Activated CD8-positive, alpha-beta T cell treated with anti-CD3 and anti-CD28 coated beads, Interleukin-2, amount 10 ng/mL, durations not matched to agents 7 days and 5 days (primary cell): ENCODE results near the gene PTMS. TPM values are rescaled to one million over a fixed set of nuclear protein-coding genes. Genes with fewer than 3 reads are reported as not detected.
A peak's percentile ranks its signal among the peaks of the same experiment; 100 is the strongest.

Experiments used
- ATAC-seq: fragments of 150-1000 bp; cut with Tn5 transposase; one replicate; pipeline ENCODE4 v1.10.0; 2021; ENCODE audit warnings: moderate library complexity
- CTCF ChIA-PET: fragments of 350-600 bp; sonication (Branson Sonifier 250); formaldehyde crosslinking; loops from one replicate; lab custom pipeline; 2021; ENCODE audit warnings: antibody characterized with exemption; lab: Charles Lee
- POLR2A ChIA-PET: fragments of 350-600 bp; sonication (Branson Sonifier 250); formaldehyde crosslinking; loops from one replicate; lab custom pipeline; 2021; ENCODE audit warnings: antibody characterized with exemption; lab: Charles Lee
- DNase-seq: peaks from one replicate; pipeline ENCODE4 v3.0.0-alpha.2; 2020
- H3K27ac Mint-ChIP-seq: one replicate; pipeline ENCODE4 v1.8.0; 2021; ENCODE audit warnings: mild to moderate bottlenecking, mixed read lengths
- H3K27me3 Mint-ChIP-seq: one replicate; pipeline ENCODE4 v1.8.0; 2021; ENCODE audit warnings: low read depth, mixed read lengths
- H3K36me3 Mint-ChIP-seq: one replicate; pipeline ENCODE4 v1.8.0; 2021; ENCODE audit warnings: low read depth, mixed read lengths
- H3K4me1 Mint-ChIP-seq: one replicate; pipeline ENCODE4 v1.8.0; 2021; ENCODE audit warnings: low read depth, mixed read lengths
- H3K4me3 Mint-ChIP-seq: one replicate; pipeline ENCODE4 v1.8.0; 2021; ENCODE audit warnings: mild to moderate bottlenecking, mixed read lengths
- H3K9me3 Mint-ChIP-seq: one replicate; pipeline ENCODE4 v1.8.0; 2022; ENCODE audit warnings: mixed read lengths; ENCODE audit not compliant: insufficient read depth
- total RNA-seq, 2 experiments: library from RNA; stranded (reverse); gene quantifications; one replicate each; pipeline ENCODE4 v1.2.3, GENCODE V29; 2021

Gene PTMS
- total RNA-seq, 2 experiments from 2014 or later: 42.9 to 47.4 TPM

DNA sequence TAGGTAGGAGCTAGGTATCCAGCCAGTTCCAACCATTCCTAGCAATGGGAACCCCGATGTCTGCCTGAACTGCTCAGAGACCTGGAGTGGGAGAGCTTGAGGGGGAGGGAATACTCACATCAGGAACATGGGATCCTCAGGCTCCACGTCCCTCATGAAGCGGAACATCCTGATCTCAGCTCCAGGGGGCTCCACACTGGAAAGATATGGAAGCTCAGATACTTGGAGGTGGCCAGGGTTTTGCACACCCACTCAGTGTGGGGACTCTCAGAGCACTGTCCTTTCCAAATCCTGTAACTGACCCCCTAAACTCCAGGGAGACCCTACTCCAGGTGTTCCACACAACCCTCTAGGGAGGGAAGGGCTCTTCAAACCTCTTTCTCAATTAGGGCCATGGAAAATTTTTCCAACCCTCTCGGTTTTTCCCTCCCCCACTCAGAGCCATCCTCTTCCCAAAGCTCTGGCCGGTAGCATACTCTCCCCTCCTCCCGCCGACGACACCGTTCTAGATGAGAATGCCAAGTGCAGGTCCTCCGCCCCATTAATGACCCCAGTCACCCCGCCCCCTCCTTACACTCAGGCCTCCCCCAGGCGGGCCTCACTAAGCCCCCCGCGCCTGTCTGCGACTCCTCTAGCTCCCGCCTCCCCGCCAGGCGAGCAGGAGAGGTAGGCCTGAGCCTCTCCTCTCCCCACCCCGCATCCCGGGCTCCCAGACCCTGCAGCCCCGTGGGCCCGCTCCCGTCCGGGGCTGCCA, 13.8 kb upstream of the PTMS start:
- ChIA-PET POLR2A (interaction anchor here (0.7 to 3.7 kb wide), 22 partner anchors 8 to 139 kb away, joined by 3 to 66 read pairs (median 5); partner anchors contain the start of genes CDCA3, COPS7A, GPR162 and LAG3), CTCF (interaction anchor here (0.8 to 13.5 kb wide), 33 partner anchors 9 to 266 kb away, joined by 3 to 378 read pairs (median 6); partner anchors contain the start of genes CD4, CDCA3, COPS7A and GPR162)
- peak; percentile 57 for DNase-seq
- Mint-ChIP-seq H3K27ac (peak overlapping the region; percentile 99), H3K4me3 (peak overlapping the region; percentile 91), H3K4me1 (peaks cover 26% of the 10 kb centered on the region), H3K36me3 (peaks cover 35% of the 10 kb centered on the region), H3K9me3 (no peaks in the 10 kb centered on the region), H3K27me3 (peaks cover 3% of the 10 kb centered on the region)
- no peak for ATAC-seq

DNA sequence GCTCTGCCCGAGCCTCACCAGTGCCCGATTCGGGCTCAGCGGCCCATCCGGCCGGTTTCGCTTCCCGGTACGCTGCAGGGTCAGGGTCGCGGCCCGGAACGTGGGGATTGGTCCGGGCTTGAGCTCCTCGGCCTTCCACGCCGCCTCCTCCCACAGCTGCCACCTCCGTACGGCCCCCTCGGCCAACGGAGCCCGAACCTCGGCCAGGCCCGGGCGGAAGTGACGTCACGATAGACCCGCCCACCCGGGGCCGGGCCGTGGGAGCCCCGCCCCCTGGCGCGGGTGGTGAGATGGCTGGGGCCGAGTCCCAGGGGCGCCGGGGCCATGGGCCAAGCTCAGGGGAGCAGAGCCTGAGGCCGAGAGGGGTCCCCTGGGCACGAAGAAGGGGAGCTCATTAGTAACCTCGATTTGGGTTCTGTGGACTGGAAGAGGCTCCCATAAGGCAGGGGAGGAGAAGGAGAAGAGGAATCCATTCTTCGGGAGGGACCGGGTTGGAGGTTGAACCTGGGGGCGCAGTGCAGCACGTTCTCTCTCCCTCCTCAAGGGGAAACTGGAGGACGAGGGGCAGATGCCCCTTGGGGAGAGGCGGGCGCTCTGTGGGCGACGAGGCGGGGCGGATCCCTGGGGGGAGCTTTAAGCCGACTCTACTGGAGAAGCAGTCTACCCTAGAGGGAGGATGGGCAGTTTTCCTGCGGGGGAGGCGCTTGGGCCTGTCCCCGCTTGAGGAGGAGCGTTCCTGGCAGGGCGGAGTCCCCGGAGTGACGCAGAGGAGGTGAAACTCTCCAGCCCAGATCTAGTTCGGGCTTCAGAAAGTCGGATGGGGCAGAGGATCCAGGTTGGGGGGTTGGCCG, 13.0 kb upstream of the PTMS start, which contains the start of gene MLF2:
Gene MLF2, minus strand, starts transcription at position 221 of the 851 bp plus-strand sequence. CDS start 807 bp downstream, outside the sequence.
- Mint-ChIP-seq H3K27ac (peak within 1 kb of the TSS; percentile 99), H3K27me3 (peaks cover 4% of the 10 kb centered on the region), H3K36me3 (peaks cover 27% of the 10 kb centered on the region), H3K4me3 (peak within 1 kb of the TSS; percentile 91), H3K4me1 (peaks cover 29% of the 10 kb centered on the region), H3K9me3 (no peaks in the 10 kb centered on the region)
- peak; percentile 99 for DNase-seq
- ChIA-PET CTCF (interaction anchor here (0.6 to 13.5 kb wide), 44 partner anchors 10 to 265 kb away, joined by 3 to 378 read pairs (median 5); partner anchors contain the start of genes CD4, CDCA3, COPS7A and GPR162), POLR2A (interaction anchor here (0.7 to 3.7 kb wide), 25 partner anchors 8 to 190 kb away, joined by 3 to 66 read pairs (median 5); partner anchors contain the start of genes C12orf57, CDCA3, COPS7A and GPR162)
- ATAC-seq: peak; percentile 96

DNA sequence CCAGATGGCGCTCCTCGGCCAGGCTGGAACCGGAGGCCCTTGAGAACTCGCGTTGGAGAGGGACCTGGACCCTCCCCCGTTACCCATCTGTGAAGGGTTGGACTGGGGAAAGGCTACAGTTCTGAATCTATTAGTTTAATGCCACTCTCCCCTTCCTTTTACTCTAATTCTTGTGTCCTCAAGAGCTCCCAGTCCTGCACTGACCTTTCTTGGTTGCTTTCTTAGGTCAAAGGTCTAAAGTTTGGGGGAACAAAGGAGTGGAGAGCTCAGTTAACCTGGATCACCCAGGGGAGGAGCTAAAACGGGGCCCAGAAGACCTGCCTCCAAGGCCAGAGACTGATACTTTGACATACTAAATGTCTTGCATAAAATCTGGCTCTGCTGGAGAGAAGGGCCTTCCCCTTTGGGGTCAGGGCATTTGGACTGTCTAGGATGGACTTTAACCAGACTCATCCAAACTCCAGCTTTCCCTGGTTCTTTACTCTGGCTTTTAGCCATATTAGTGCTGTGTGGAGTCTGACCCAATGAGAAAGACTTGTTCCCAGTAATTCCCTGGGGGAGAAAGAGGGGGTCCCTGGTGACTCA, 12.3 kb upstream of the PTMS start:
- peak overlapping the region; percentile 99 for H3K27ac Mint-ChIP-seq
- H3K27me3 Mint-ChIP-seq: peaks cover 4% of the 10 kb centered on the region
- H3K4me1 Mint-ChIP-seq: peaks cover 35% of the 10 kb centered on the region
- ATAC-seq (no peak), DNase-seq (no peak)
- peaks cover 23% of the 10 kb centered on the region for H3K36me3 Mint-ChIP-seq
- ChIA-PET POLR2A (interaction anchor here (0.9 to 3.7 kb wide), 15 partner anchors 13 to 190 kb away, joined by 3 to 66 read pairs (median 9); partner anchors contain the start of genes C12orf57, CDCA3, COPS7A and GPR162), CTCF (interaction anchor here (0.7 to 13.5 kb wide), 38 partner anchors 9 to 264 kb away, joined by 3 to 378 read pairs (median 6); partner anchors contain the start of genes CD4, CDCA3, COPS7A and GPR162)
- peak overlapping the region; percentile 91 for H3K4me3 Mint-ChIP-seq
- H3K9me3 Mint-ChIP-seq: no peaks in the 10 kb centered on the region

DNA sequence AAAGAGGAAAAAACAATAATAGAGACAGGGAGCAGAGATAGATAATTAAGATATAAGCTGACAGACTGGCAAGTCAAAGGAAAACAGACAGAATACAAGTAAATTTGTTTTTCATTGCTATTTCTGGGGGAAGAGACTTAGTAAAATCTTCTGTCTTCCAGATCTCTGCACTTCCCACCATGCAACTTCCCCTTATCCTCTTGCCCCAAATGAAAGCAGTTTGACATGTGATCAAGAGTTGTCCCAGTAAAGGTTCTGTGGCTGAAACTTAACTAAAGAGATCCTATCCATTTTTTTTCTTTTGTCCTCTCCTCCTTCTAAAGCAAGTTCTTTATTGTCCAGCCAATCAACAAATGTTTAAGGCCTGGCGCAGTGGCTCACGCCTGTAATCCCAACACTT, 11.8 kb upstream of the PTMS start:
- DNase-seq: no peak
- H3K4me3 Mint-ChIP-seq: no peak overlapping the region
- H3K9me3 Mint-ChIP-seq: no peaks in the 10 kb centered on the region
- H3K27ac Mint-ChIP-seq: no peak overlapping the region
- ChIA-PET CTCF (interaction anchor here (0.7 to 13.5 kb wide), 34 partner anchors 9 to 184 kb away, joined by 3 to 378 read pairs (median 6); partner anchors contain the start of genes CD4, CDCA3, COPS7A and GPR162), POLR2A (interaction anchor here (1.0 to 3.7 kb wide), 8 partner anchors 12 to 146 kb away, joined by 3 to 66 read pairs (median 9); partner anchors contain the start of genes CDCA3, GPR162, LAG3 and PTMS)
- peaks cover 4% of the 10 kb centered on the region for H3K27me3 Mint-ChIP-seq
- no peak for ATAC-seq
- peaks cover 38% of the 10 kb centered on the region for H3K4me1 Mint-ChIP-seq
- H3K36me3 Mint-ChIP-seq: peaks cover 23% of the 10 kb centered on the region

DNA sequence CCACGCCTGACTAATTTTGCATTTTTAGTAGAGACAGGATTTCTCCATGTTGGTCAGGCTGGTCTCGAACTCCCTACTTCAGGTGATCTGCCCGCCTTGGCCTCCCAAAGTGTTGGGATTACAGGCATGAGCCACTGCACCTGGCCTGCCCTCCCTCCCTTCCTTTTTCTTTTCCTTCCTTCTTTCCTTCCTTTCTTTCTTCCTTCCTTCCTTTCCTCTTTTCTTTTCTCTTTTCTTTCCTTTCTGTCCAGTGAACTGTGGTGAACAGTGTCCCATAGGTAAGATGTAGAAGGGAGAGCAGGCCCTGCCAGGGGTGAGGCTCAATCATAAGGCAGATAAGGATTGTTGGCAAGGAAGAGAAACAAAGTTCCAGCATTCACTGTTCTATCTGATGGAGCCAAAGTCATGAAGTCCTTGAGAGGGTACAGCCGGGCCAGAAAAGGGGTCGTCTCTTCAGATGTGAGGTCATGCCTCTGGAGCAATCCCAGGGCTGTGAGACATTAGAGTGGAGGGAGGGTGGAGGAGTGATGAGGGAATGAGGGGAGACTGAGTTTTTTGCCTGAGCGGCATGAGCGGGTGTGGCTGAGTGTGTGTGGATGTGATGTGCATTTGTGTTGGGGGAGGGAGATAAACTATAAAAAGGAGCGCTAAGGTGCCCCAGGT, 9.0 kb upstream of the PTMS start:
- ChIA-PET POLR2A (interaction anchor here (0.6 kb wide), 1 partner anchor 8 kb away, joined by 3 read pairs; no protein-coding TSS in a partner anchor), CTCF (interaction anchor here (3.6 to 13.5 kb wide), 2 partner anchors 18 to 69 kb away, joined by 15 to 378 read pairs; partner anchors contain the start of genes LAG3 and PTMS)
- ATAC-seq: no peak
- H3K9me3 Mint-ChIP-seq: no peaks in the 10 kb centered on the region
- DNase-seq: no peak
- H3K36me3 Mint-ChIP-seq: no peaks in the 10 kb centered on the region
- peaks cover 14% of the 10 kb centered on the region for H3K27me3 Mint-ChIP-seq
- no peak overlapping the region for H3K27ac Mint-ChIP-seq
- peaks cover 23% of the 10 kb centered on the region for H3K4me1 Mint-ChIP-seq
- no peak overlapping the region for H3K4me3 Mint-ChIP-seq

DNA sequence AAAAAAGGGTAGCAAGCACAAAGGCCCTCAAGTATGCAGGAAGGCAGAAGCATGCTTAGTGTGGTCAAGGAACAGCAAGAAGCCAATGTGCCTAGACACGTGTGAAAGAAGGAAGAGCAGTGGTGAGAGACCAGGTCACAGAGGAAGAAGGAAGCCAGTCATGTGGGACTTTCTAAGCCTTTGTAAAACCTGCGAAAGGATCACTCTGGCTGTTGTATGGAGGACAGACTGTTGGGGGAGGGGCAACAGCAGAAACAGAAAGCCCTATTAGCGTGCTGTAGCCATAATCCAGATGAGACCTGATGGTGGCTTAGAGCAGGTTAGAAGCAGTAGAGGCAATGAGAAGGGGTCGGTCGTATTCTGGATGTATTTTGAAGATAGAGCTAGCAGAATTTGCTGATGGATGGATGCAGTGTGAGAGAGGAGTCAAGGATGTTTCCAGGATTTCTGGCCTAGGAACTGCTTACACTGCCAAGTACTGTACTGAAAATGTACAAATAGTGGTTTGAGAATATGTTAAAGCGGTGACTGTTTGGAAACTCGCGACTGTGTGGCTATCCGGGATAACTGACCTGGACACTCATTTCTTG, 7.6 kb upstream of the PTMS start:
- DNase-seq: no peak
- peaks cover 19% of the 10 kb centered on the region for H3K4me1 Mint-ChIP-seq
- POLR2A ChIA-PET: interaction anchor here (0.9 to 1.0 kb wide), 2 partner anchors 49 to 220 kb away, joined by 3 read pairs; no protein-coding TSS in a partner anchor
- no peak overlapping the region for H3K4me3 Mint-ChIP-seq
- no peaks in the 10 kb centered on the region for H3K9me3 Mint-ChIP-seq
- CTCF ChIA-PET: interaction anchor here (0.9 to 13.5 kb wide), 3 partner anchors 16 to 67 kb away, joined by 3 to 378 read pairs (median 15); partner anchors contain the start of genes LAG3 and PTMS
- no peaks in the 10 kb centered on the region for H3K36me3 Mint-ChIP-seq
- peaks cover 22% of the 10 kb centered on the region for H3K27me3 Mint-ChIP-seq
- no peak for ATAC-seq
- H3K27ac Mint-ChIP-seq: no peak overlapping the region

DNA sequence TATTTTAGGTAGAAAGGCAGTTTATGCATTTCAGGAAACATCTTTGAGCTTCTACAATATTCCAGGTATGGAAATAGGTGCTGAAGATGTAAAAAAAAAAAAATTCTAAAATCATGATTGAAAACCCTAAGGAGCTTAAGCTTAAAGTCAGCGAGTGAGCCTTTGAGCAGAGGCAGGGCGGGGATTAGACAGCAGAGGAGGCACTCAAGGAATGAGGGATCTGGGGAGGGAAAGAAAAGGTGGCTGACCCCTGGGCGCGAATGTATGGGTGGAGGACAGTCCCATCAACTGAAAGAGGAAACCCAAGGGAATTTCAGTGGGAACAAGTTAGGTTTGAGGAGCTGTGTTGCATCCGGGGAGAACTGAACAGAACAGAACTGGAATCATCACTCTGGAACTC, 6.4 kb upstream of the PTMS start:
- Mint-ChIP-seq H3K36me3 (no peaks in the 10 kb centered on the region), H3K4me3 (no peak overlapping the region), H3K27me3 (peaks cover 30% of the 10 kb centered on the region), H3K4me1 (peaks cover 23% of the 10 kb centered on the region), H3K27ac (no peak overlapping the region), H3K9me3 (no peaks in the 10 kb centered on the region)
- ChIA-PET CTCF (interaction anchor here (0.6 to 13.5 kb wide), 4 partner anchors 15 to 203 kb away, joined by 3 to 378 read pairs (median 10); partner anchors contain the start of genes LAG3 and PTMS), POLR2A (interaction anchor here (0.6 to 1.0 kb wide), 3 partner anchors 15 to 108 kb away, joined by 3 read pairs; partner anchors contain the start of gene TPI1)
- DNase-seq: no peak
- ATAC-seq: no peak

DNA sequence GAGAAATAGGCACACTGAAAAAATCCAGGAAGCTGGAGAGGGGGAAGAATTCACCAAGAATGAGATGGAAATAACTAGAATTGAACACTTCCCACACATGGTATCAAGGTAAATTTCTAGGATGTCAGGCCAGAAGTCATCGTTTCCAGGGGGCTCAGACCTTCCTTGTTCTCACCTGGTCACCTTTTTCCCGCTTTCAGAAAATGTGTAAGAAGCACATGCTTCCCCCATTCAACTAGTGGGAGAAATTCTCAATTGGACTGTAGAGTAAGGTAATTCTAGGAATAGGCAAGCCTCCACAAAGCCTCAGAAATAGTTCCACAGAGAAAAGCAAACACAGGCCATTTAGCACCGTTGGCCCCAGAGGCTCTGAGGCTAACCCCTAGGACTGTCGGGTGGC, 2.8 kb upstream of the PTMS start:
- ChIA-PET POLR2A (interaction anchor here (1.0 to 1.4 kb wide), 3 partner anchors 11 to 39 kb away, joined by 3 read pairs; partner anchors contain the start of genes COPS7A and MLF2), CTCF (interaction anchor here (2.5 to 13.5 kb wide), 2 partner anchors 10 to 12 kb away, joined by 21 to 378 read pairs; partner anchors contain the start of genes LAG3, MLF2 and PTMS)
- H3K4me3 Mint-ChIP-seq: no peak overlapping the region
- H3K27me3 Mint-ChIP-seq: peaks cover 41% of the 10 kb centered on the region
- peaks cover 44% of the 10 kb centered on the region for H3K4me1 Mint-ChIP-seq
- DNase-seq (no peak), ATAC-seq (no peak)
- no peaks in the 10 kb centered on the region for H3K9me3 Mint-ChIP-seq
- H3K27ac Mint-ChIP-seq: no peak overlapping the region
- no peaks in the 10 kb centered on the region for H3K36me3 Mint-ChIP-seq

DNA sequence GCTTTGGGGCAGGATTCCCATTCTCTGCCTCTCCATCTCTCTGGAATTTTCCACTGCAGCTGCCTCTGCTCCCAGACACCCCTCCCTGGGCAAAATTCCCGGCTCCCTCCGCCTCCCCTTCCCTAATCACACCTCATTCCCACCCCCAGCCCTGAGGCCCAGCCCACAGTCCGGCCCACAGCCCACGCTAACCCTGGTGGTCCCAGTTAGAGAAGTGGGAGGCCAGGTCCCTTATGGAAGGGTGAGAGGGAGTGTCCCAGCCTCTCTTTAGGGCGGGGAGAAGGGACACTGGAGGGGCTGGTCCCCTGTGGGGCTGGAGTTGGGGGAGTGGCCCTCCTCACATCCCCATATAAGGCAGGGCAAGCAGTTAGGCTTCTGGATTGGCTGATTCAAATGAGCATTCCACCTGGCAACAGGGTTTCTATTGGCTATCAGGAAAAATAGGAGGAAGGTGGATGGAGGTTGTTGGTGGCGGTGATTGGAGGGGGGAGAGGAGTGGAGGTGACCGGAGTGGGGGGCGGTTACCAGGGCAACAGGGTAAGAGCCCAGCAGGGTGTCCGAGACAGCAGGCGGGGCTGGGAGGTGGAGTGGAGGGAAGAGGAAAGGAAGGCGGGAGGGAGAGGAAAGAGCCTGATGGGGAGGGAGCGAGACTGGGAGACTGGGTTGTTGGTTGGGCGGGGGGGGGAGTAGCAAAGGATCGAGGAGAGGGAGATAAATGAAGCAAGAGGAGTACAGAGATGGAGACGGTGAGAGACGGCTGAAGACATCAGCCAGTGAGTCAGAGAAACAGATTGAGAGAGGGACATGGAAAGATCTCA, 1.9 kb upstream of the PTMS start:
- Mint-ChIP-seq H3K9me3 (no peaks in the 10 kb centered on the region), H3K27ac (peak overlapping the region; percentile 23), H3K36me3 (no peaks in the 10 kb centered on the region), H3K4me3 (peak overlapping the region; percentile 19), H3K27me3 (peaks cover 43% of the 10 kb centered on the region), H3K4me1 (peaks cover 43% of the 10 kb centered on the region)
- DNase-seq (peak; percentile 75), ATAC-seq (peak; percentile 67)
- POLR2A ChIA-PET: interaction anchor here (1.0 to 4.4 kb wide), 4 partner anchors 10 to 40 kb away, joined by 3 to 35 read pairs (median 8); partner anchors contain the start of genes COPS7A and MLF2
- CTCF ChIA-PET: interaction anchor here (2.5 to 20.8 kb wide), 4 partner anchors 7 to 17 kb away, joined by 21 to 378 read pairs (median 269); partner anchors contain the start of genes LAG3, MLF2 and PTMS
